A673 (cell line): ENCODE results near the gene RSPH9.

Experiments used
- CTCF ChIP-seq: fragments of 300-800, 200-600 bp; sonication (generic); conservative IDR thresholded peaks from 2 replicates; pipeline ENCODE4 v1.5.1; 2017; ENCODE audit warnings: low read depth, mild to moderate bottlenecking, antibody characterized with exemption, low read length, moderate library complexity, mixed read lengths
- EZH2 ChIP-seq: fragments of 200-600 bp; sonication (generic); IDR thresholded peaks from 2 replicates; pipeline ENCODE4 v1.6.1; 2017; ENCODE audit warnings: borderline replicate concordance, low read depth, mild to moderate bottlenecking, mixed read lengths, antibody characterized with exemption, low read length; ENCODE audit not compliant: poor library complexity, severe bottlenecking

- no peak for TF ChIP-seq CTCF
- no peak for TF ChIP-seq EZH2
These were observed 69.6 kb downstream of the RSPH9 start for GRCh38 chr6:43714311-43715055.
